Lower lobe of right lung (tissue), 2 donors: ENCODE data around the gene SCML1. TPM values are rescaled to one million over a fixed set of nuclear protein-coding genes. Genes with fewer than 3 reads are reported as not detected.

Experiments used
- ATAC-seq, 2 donors: fragments of 200-7000 bp; cut with Tn5 transposase; one replicate each; pipeline ENCODE4 v1.9.1; 2020 to 2022; ENCODE audit warnings: mild to moderate bottlenecking in 2 of 2, moderate library complexity in 2 of 2
- DNase-seq: peaks from one replicate; pipeline ENCODE4 v3.0.0-alpha.2; 2020
- H3K27ac ChIP-seq: fragments of 200-600 bp; one replicate; pipeline ENCODE4 v1.8.0; 2022
- H3K27me3 ChIP-seq: fragments of 200-600 bp; one replicate; pipeline ENCODE4 v1.8.0; 2022; ENCODE audit warnings: low read depth
- H3K36me3 ChIP-seq: fragments of 200-600 bp; one replicate; pipeline ENCODE4 v1.8.0; 2022; ENCODE audit warnings: mild to moderate bottlenecking
- H3K4me1 ChIP-seq: fragments of 200-600 bp; one replicate; pipeline ENCODE4 v1.8.0; 2022
- H3K4me3 ChIP-seq: fragments of 200-600 bp; one replicate; pipeline ENCODE4 v1.8.0; 2022; ENCODE audit warnings: mild to moderate bottlenecking
- H3K9me3 ChIP-seq: fragments of 200-600 bp; one replicate; pipeline ENCODE4 v1.8.0; 2022
- intact Hi-C: fragments of 100-400 bp; cut with DNase I; formaldehyde crosslinking; loops from one replicate; pipeline ENCODE4 v1.11.0; 2022
- long read RNA-seq: library from polyadenylated mRNA; unstranded; transcript quantifications from one replicate; pipeline ENCODE4 v2.0.0, GENCODE V29; 2021
- total RNA-seq: library from RNA; stranded (reverse); fragmentation: NEBNext Ultra II Directional; extraction: Animal tissue kit (Norgen Biotek cat#: 25700); gene quantifications from one replicate; pipeline ENCODE4 v1.2.1, GENCODE V29; 2021
- TF ChIP-seq, protein P1 (sequence below): fragments of 200-600 bp; IDR thresholded peaks from one replicate; pipeline ENCODE4 v1.8.0; 2022; ENCODE audit warnings: antibody characterized with exemption, mild to moderate bottlenecking
- donor health status: DM: no; HTN: yes; CAD: no; lungs with severe emphysema.

Gene SCML1, protein sequence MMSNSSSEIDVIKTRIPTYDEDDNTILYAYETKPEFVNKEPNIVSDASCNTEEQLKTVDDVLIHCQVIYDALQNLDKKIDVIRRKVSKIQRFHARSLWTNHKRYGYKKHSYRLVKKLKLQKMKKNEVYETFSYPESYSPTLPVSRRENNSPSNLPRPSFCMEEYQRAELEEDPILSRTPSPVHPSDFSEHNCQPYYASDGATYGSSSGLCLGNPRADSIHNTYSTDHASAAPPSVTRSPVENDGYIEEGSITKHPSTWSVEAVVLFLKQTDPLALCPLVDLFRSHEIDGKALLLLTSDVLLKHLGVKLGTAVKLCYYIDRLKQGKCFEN
- 12.3 TPM for total RNA-seq
- long read RNA-seq, transcript SCML1-203 (6 exons, 2,679 nt) = major isoform, 5 of 17 reads
- long read RNA-seq, partial matches to known transcripts = 1 of 17 reads
- long read RNA-seq, other reads (novel, unspliced or antisense) = 11 of 17 reads

DNA sequence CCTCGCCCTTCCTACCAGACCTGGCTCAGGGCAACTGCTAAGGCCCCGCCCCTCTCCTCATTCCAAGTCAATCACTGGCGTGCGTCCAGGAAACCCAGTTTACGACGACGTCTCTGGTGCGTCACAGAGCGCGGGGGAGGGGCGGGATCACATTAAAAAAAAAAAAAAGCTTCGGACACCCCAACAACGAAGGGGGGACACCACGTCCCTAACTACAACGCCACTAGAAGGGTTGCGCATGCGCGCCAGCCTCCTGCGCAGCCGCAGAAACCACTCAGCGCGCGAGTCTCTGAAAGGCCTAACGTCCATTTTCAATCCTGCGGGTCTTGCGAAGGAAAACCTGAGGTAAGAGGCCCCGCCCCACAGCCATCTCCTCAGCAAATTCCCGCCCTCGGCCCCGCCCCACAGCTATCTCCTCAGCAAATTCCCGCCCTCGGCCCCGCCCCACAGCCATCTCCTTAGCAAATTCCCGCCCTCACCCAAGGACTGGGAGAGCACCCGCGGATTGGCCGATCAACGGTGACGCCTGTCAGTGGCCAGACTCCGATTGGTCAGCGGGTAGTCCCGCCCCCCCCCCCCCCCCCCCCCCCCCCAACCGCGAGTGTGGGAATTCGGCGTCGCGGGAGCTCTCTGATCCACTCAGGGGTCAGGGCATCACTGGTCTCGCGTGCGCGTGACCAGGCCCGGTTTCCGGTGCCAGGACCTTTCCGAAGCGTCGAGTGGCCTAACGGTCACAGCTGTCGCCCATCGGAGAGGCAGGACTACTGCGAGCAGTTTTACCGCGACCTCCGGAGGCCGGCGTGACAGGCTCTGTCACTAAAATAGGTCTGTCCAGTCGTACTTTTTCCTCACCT lies at the start of gene SCML1:
SCML1 (plus strand) TSS at position 638 of the 854 bp plus-strand sequence. CDS start 6,694 bp downstream, outside the sequence.
- intact Hi-C loops = no loop called here
- DNase-seq = peak; percentile 98
- TF ChIP-seq, protein P1, sequence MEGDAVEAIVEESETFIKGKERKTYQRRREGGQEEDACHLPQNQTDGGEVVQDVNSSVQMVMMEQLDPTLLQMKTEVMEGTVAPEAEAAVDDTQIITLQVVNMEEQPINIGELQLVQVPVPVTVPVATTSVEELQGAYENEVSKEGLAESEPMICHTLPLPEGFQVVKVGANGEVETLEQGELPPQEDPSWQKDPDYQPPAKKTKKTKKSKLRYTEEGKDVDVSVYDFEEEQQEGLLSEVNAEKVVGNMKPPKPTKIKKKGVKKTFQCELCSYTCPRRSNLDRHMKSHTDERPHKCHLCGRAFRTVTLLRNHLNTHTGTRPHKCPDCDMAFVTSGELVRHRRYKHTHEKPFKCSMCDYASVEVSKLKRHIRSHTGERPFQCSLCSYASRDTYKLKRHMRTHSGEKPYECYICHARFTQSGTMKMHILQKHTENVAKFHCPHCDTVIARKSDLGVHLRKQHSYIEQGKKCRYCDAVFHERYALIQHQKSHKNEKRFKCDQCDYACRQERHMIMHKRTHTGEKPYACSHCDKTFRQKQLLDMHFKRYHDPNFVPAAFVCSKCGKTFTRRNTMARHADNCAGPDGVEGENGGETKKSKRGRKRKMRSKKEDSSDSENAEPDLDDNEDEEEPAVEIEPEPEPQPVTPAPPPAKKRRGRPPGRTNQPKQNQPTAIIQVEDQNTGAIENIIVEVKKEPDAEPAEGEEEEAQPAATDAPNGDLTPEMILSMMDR = no peak
- Histone ChIP-seq H3K36me3 (no peaks in the 10 kb centered on the region), H3K27me3 (no peaks in the 10 kb centered on the region), H3K9me3 (no peaks in the 10 kb centered on the region), H3K4me1 (peaks cover 6% of the 10 kb centered on the region), H3K4me3 (peak within 1 kb of the TSS; percentile 64), H3K27ac (peak within 1 kb of the TSS; percentile 90)
- peak; percentile 97 to 99 for ATAC-seq

DNA sequence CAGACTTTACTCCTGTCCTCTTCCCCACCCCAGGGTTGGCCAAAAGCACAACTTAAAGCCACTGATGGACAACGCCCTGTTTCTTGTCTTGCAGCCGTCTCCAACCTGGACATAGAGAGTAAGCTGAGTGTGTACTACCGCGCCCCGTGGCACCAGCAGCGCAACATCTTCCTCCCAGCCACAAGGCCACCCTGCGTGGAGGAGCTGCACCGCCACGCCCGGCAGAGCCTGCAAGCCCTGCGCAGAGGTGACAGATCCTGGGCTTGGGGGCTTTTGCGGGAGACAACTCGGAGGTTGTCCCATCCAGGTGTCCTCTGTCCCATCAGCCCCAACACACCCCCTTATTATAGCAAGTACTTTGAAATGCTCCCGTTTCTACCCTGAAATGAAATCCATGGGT lies 49.6 kb upstream of the SCML1 start:
- Histone ChIP-seq H3K27me3 (no peaks in the 10 kb centered on the region), H3K4me3 (no peak overlapping the region), H3K4me1 (no peaks in the 10 kb centered on the region), H3K36me3 (no peaks in the 10 kb centered on the region), H3K9me3 (no peaks in the 10 kb centered on the region), H3K27ac (no peak overlapping the region)
- TF ChIP-seq, protein P1 = no peak
- DNase-seq (no peak), ATAC-seq (no peak)
- intact Hi-C loops = no loop called here

DNA sequence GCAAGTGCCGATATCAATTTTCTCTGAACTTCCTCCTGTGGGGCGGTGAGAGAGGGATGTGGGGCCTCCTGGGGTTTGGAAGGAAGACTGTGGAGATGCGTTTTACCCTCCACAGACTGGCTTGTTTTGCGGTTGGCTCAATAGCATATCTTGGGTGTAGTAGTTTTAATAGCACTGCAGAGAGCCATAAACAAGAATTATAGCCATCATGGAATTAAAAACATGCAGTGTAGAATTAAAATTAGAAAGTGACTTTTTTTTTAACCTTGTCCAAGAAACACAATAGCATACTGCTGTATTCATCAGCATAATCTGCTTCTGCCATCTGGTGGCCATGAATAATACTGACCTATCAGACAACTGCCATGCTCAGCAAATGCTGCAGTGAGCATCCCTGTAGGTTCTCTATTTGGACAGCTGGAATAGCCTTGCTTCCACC lies 47.3 kb upstream of the SCML1 start:
- H3K4me1 ChIP-seq = no peaks in the 10 kb centered on the region
- ATAC-seq (peak in 1 of 2 donors; percentile 79), DNase-seq (no peak)
- intact Hi-C loops = no loop called here
- no peaks in the 10 kb centered on the region for H3K9me3 ChIP-seq
- H3K36me3 ChIP-seq = no peaks in the 10 kb centered on the region
- no peaks in the 10 kb centered on the region for H3K27me3 ChIP-seq
- TF ChIP-seq, protein P1 = peak; percentile 61
- no peak overlapping the region for H3K4me3 ChIP-seq
- no peak overlapping the region for H3K27ac ChIP-seq

DNA sequence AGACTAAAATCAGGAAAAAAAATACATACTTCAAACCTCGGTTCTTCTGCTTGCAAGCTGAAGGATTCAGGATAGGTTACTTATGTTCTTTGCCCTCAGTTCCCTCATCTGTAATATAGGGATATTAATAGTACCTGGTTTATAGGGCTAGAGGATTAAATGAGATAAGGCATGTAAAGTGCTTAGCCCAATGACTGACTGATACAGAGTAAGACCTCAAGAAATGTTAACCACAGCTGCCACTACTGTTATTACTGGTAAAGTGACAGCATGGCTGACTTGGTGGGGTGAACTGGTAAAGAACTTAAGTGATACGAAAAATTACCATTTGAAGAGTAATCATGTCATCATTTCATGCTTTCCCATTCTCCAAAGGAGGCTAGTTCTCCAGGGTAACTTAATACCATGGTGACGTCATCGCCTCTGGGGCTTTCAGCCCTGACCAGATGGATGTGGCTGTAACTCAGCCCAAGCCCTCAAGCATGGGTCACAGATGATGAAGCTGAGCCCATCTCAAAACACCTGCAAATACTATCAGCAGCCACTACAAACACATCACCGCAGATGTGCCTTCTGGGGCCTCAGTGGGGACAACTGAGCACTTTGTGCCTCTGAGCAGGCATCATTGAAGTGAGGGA lies 44.5 kb upstream of the SCML1 start:
- Histone ChIP-seq H3K4me1 (no peaks in the 10 kb centered on the region), H3K27me3 (no peaks in the 10 kb centered on the region), H3K4me3 (no peak overlapping the region), H3K27ac (no peak overlapping the region), H3K9me3 (no peaks in the 10 kb centered on the region), H3K36me3 (no peaks in the 10 kb centered on the region)
- intact Hi-C loops = no loop called here
- TF ChIP-seq, protein P1 = no peak
- ATAC-seq (no peak), DNase-seq (no peak)

DNA sequence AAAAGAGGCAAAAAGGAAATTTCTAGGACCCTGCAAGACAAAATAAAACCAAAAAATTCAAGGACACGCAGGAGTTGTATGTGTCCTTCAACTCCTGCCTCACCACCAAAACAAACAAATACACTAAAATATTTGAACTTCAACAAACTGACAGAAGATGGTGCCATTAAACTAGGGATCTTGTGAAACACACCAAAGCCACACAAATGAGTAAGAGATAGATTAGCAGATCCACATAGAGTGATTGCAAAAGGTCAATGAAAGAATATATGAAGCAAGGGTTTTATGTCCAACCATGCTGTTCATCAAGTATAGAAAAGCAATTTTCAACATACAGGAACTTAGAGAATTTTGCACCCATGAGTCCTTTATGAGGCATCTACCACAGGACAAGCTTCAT lies 40.1 kb upstream of the SCML1 start:
- Histone ChIP-seq H3K36me3 (no peaks in the 10 kb centered on the region), H3K9me3 (no peaks in the 10 kb centered on the region), H3K4me1 (no peaks in the 10 kb centered on the region), H3K4me3 (no peak overlapping the region), H3K27ac (no peak overlapping the region), H3K27me3 (no peaks in the 10 kb centered on the region)
- TF ChIP-seq, protein P1 = no peak
- intact Hi-C loops = no loop called here
- no peak for ATAC-seq
- DNase-seq = no peak
